Measurements from ENCODE around the gene GPR78.
"Not testable (repeated sequence)": the region's sequence is repeated elsewhere in the genome, so short reads cannot be mapped to it uniquely, and the experiment has no call there.

Gene GPR78

DNA sequence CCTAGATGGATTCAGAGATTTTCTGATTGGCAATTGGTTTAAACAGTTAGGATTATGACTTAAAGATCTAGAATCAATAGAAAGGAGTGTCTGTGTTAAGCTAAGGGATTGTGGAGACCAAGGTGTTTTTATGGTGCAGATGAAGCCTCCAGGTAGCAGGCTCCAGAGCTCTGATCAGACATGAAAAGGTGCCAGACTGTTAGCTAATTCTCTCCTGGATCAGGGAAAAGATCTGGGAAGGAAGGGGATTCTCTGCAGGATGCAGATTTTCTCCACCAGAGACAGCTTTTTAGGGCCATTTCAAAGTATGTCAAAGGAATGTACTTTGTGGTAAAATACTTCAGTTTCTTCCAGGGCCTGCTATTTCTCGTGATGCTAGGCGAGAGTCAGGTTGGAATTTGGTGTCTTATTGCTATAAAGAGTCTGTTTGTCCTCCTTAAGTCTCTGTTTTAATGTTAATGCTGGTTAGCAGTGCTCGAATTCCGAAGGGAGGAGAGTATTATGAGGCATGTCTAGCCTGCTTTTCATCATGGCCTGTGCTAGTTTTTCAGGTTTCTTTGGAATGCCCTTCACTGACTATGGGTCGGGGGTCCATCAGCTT, 12.0 kb upstream of the GPR78 start:
- no peak for DNase-seq

DNA sequence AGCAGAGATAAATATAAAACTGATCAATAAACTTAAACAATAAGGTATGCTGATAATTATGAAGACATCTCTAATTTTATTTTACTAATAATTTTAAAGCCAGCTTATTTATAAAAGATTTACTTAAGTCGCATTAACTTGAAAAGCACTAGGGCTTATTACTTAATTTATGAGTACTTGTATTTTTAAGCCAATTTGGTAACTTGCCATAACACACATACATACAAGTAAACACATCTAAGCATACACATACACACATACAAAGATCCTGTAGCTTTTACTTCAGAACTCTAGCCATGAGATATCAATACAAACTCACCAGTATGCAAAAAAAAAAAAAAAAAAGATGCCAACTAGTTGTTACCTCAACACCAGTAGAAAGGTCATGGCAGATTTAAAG, 10.0 kb upstream of the GPR78 start:
- DNase-seq, result no peak

DNA sequence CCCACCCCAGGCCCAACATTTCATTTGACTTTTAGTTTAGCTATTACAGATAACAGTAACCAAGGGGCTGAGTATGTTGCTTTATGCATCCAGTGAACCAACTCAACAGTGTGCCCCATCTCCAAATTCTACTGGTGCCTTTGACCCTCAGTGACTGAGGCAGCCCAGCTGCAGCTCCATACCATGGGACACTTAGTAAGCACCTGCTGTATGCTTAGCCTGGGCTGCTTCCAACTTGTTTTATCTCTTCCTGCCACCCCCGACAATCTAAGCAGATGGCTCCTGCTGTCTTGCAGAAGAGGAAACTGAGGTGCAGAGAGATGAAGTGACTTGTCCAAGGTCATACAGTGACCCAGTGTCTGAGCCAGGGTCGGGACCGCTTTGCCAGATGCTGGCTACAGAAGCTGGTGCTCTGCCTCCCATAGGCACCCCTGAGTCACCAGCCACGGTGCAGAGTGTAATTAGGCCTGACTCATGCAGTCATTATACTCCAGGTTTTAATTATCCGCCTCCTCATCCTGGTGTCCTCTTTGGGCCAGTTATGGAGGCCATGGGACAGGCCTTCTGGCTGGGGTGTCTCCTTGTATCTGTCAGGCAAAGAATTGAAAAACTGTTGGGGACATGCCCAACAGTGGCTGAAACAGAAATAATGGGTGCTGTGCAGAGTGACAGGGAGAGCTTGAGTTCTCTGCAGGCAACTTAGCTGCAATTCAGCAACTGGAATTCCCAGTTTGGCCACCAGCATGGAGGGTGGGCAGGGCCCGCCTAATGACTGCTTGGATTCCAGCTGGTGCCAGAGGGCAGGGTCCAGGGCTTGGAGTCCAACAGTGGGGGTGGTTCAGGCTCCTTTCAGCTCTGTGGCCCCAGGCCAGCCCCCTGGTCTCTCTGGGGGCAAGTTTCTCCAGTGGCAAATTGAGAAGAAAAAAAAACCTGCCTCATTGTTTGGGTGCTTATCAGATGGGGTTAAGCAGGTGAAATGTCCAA, 8.2 kb upstream of the GPR78 start:
- no peak for DNase-seq

DNA sequence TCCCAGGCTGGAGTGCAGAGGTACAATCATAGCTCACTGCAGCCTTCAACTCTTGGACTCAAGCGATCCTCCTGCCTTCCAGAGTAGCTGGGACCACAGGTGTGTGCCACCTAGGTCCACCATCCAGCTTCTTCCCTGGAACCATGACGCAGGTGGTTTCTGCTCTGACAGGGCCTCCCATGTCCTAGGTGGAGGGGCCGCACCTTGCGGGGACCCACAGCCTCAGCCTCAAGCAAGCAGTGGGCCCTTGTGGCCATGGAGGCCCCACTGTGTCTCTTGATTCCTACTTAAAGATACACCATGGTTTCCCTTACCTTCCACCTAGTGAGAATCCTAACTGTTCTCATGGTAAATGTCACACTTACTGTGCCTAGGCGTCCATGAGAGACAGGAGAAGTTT, 6.9 kb upstream of the GPR78 start:
- DNase-seq, result no peak

DNA sequence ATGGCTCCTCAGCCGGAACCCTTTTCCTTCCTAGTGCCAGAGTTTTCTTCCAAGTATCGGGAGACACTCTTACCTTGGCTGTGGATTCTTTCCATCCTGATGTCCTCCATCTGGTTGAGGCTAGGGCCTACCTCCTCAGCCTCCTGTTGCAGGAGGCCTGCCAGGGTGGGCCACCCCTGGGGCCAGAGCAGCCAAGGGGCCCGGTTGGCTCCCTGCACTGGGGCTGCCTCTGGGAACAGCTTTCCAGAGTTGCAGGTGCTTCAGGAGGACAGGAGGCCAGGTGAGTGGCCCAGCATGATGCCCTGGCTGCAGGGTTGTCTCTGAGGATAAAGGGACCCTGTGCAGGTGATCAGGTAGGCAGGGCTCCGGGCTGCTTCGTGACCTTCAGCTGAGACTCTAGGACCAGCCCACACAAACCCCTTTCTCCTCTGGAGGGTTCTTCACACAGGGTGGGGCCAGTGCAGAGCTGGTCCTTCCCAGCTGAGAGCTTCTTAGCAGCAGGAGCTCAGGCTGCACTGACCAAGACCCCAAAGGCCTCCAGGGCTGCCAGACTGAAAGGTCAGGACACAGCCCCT, 5.3 kb upstream of the GPR78 start:
- no peak for DNase-seq

DNA sequence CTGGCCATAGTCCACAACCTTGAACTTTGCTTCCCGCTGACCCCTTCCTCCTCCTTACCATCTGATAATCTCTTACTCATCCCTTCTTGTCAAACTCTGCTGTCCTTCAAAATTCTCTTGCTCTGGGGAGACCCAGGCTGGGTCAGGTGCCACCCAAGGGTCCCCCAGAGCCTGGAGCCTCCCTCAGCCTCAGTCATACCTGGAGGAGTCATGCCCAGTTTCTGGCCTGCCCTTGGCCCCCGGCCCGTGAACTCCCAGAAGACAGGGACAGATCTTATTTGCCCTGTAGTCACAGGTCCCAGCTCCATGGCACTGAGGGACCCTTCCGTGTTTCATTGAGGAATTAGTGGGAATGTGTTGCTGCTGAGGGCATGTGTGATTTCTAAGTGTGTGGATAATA, 4.7 kb upstream of the GPR78 start:
- DNase-seq, result no peak

DNA sequence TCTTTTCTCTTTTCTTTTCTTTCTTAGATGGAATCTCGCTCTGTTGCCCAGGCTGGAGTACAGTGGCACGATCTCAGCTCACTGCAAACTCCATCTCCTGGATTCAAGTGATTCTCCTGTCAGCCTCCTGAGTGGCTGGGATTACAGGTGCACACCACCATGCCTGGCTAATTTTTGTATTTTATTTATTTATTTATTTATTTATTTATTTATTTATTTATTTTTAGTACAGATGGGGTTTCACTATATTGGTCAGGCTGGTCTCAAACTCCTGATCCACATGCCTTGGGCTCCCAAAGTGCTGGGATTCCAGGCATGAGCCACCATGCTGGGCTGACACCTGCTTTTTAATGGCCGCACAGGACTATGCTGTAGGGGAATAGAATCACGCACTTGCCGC, 3.6 kb upstream of the GPR78 start:
- DNase-seq, result not testable (repeated sequence)

DNA sequence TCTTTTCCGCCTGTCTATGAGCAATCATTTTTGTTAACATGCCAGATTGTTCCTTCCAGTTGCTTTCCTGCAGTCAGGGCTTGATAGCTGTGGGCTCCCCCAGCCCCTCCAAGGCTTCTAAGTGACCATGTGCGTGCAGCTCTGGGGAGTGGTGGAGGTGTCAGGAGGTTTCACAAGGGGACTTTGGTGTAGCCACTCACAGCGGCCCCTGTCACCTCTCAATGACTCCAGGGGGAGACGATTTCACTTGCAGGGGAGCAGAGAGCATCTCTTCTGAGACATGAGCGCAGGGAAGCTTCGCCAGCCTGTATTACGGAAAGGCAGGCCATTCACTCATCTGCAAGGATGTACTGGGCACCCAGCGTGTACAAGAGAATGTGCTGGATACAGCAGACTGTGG, 3.1 kb upstream of the GPR78 start:
- no peak for DNase-seq

DNA sequence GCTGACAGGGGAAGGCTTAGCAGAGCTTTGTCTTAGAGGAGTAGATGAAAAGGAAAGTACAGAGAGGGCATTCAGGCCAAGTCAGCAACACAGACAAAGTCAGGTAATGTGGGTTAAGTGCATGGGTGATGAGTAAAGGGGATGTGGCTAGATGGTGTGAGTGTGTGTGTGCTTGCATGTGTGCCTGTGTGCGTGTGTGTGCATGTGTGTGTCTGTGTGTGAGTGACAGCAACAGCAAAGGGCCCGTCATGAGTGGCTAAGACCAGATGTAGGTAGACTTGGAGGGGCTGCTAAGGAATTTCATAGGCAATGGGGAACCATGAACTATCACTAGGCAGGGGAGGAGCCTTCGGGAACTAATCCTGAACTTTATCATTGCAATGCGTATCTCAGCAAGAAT, 2.2 kb upstream of the GPR78 start:
- no peak for DNase-seq

DNA sequence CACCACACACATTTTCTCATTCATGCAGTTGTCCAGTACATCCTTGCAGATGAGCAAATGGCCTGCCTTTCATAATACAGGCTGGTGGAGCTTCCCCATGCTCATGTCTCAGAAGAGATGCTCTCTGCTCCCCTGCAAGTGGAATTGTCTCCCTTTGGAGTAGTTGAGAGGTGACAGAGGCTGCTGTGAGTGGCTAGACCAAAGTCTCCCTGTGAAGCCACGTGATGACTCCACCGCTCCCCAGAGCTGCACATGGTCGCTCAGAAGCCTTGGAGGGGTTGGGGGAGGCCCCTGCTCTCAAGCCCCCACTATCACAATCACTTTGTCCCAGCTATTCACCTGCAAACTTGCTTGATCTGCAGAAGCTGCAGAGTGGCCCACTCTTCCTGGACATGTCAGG, 1.5 kb upstream of the GPR78 start:
- DNase-seq, result no peak

DNA sequence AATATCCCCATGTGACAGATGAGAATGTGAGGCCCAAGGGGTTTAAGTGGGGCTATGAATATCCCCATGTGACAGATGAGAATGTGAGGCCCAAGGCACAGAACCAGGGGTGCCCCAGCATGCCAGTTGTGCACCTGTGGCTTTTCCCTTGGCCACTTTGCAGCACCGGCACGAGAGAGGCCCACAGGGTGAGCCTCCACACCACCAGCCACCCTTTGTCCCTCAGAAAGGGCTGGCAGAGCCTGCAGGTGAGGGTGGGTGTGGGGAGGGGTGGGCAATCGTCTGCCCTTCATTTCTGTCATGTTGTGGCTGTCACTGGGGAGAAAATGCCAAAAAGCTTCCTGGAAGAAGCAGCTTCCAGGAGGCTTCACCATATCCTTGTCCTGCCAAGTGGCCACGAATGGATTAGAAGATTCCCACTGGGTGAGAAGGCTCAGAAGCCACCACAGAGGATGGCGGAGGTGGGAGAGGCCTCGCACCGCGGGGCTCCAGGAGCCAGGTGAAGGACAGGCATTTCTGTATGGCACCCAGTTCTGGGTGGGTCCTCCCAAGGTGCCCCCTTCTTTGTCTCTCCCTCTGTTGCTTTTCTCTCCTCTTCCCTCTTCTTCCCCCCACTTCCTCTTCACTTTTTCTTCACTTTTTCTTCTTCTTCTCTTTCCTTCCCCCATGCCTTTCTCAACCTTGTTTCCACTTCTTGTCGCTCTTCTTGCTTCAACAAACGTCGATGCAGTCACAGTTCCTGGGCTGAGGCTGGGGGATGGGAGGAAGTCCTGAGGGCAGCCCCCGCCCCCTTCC, 469 bp upstream of the GPR78 start:
- DNase-seq, result no peak

DNA sequence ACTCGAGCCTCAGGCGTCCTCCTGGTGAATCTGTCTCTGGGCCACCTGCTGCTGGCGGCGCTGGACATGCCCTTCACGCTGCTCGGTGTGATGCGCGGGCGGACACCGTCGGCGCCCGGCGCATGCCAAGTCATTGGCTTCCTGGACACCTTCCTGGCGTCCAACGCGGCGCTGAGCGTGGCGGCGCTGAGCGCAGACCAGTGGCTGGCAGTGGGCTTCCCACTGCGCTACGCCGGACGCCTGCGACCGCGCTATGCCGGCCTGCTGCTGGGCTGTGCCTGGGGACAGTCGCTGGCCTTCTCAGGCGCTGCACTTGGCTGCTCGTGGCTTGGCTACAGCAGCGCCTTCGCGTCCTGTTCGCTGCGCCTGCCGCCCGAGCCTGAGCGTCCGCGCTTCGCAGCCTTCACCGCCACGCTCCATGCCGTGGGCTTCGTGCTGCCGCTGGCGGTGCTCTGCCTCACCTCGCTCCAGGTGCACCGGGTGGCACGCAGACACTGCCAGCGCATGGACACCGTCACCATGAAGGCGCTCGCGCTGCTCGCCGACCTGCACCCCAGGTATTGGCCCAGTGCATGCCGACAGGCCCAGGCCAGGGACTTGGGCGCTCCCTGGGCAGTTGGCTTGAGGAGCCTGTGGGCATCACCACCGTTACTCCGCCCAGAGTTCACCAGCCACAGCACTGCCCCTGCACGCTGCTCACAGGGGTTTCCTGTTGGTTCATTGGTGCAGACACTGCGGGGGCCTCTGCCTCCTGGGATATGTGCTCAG, 1.1 kb downstream of the GPR78 start:
- no peak for DNase-seq

DNA sequence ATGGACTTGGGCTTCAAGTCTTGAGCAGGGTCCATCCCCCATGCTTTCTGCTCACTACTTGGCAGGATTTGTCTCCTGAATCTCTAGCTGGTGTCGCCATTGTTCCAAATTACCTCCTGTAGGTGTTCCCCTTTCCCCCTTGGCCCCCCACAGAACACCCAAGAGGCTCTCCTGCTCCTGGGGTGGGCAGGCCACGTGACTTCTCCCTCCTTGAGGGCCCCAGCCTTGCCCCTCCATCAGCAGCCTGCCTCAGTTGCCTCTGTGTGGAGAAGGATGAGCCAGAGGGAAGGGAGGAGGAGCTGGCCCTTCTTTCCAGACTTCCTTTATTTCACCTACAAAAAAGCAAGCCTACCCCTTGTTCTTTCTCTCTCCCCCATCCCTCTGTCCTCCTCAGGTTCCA, 1.8 kb downstream of the GPR78 start:
- no peak for DNase-seq

DNA sequence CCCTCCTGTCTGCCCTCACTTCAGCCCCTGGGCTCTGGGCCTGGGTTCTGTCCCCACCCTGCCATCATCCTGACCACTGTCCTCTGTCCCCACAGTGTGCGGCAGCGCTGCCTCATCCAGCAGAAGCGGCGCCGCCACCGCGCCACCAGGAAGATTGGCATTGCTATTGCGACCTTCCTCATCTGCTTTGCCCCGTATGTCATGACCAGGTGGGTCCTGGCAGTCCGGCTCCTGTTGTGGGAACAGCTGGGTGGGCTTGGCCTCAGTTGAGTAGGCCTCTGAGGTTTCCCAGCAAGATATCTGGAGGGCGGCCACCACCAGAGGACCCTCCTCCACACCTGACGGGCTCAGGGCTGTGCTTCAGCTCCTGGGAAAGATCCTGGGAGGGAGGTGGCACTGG, 2.2 kb downstream of the GPR78 start:
- no peak for DNase-seq

DNA sequence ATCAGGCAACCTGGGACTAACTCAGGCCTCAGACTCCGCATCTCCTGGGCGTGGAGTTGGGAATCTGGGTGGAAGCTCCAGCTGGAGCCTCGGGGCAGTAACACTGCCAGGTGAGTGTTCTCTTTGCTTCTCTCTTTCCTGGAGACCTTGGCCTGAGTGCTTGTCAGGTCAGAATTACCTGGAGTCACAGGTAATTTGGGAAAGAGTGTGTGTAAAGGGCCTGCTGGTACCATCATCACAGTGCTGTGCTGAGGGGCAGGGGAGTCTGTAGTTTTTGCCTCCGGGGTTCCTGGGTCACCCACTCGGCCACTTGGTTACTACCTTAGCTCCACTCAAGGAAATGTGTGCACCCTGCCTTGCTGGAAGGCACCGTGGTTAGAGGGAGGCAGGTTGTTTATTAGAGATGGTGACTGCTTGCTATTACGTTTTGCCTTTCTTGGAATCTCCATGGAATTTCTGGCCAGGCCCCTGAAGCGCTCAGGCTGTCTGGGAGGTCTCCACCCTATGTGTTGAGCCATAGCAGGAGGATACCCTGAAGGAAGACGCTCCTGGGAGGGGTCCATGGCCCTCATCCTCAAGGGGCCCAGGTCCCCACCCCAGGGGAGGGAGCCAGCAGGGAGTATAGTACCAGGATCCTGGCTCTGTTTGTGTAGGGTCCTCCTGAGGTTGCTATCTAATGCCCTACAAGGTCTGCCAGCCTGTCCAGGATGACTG, 2.9 kb downstream of the GPR78 start:
- no peak for DNase-seq

DNA sequence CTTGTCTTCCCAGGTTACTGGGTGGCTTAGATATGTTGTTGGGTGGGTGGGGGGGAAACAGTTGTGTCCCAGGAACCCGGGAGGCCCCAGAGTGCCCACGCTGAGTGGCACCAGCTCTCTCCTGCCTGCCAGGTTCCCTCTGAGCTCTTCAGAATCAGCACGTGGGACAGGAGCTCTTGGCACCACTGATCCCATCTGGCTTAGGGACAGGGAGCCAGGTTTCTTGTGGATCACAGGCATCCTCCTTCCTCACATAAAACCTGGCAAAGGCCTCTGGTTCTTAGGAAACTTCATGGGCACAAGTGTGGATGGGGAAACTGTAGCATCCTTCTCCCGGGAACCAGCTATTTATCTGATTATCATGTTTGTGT, 3.4 kb downstream of the GPR78 start:
- no peak for DNase-seq

DNA sequence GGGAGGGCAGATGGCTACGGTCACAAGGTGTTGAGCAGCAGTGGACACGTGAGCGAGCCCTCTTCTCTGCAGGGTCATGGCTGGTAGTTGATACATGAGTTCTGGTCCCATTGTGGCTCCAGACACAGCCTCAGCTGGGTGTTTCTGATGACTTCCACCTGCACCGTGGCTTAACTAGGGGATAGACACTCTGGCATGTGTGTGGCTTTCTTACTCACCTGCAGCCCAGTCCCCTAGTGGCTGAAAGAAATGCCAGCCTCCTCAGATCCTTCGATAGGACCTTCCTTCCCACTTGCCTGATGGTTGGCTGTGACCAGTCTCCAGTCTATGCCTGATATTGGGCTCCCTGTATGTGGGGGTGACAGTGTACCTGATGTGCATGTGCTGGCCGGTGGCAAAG, 5.0 kb downstream of the GPR78 start:
- DNase-seq, result no peak

DNA sequence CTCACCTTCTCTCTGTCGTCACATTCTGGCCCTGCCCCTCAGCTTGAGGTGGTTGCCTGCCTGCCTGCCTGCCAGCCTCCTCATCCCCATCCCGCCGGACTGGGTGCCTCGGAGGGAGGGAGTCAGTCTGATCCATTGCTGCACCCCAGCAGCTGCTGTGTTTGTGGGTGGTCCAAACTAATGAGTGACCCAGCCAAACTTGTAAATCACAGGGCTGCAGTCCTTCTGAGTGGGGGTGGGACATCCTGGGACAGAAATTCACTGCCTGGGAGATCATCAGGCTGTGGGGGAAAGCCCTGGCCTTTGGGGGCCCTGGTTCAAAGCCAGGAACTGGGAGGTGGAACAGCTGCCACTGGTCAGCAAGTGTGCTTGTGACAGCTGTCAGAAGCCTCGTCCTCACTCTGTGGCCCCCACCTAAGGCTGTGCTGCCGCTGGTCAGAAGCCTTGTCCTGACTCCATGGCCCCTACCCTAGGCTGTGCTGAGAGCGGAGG, 5.6 kb downstream of the GPR78 start:
- no peak for DNase-seq

DNA sequence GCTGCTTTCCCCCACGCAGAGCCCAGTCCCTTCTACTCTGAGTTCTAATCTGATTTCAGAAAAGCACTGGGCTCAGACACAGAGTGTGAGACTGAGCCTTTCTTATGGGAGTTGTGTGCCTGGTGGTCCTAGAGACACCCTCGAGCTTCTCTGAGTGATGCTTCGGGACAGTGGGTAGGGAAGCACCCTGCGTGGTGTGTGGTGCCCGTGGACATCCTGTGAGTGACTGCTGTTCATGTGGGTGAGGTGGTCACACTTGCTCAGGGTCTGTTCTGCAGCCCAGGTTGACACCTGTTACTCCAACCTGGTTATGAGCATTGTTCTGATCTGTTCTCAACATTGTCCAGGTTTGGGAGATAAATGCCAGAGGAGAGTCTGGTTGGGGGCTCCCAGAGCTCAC, 6.1 kb downstream of the GPR78 start:
- no peak for DNase-seq

DNA sequence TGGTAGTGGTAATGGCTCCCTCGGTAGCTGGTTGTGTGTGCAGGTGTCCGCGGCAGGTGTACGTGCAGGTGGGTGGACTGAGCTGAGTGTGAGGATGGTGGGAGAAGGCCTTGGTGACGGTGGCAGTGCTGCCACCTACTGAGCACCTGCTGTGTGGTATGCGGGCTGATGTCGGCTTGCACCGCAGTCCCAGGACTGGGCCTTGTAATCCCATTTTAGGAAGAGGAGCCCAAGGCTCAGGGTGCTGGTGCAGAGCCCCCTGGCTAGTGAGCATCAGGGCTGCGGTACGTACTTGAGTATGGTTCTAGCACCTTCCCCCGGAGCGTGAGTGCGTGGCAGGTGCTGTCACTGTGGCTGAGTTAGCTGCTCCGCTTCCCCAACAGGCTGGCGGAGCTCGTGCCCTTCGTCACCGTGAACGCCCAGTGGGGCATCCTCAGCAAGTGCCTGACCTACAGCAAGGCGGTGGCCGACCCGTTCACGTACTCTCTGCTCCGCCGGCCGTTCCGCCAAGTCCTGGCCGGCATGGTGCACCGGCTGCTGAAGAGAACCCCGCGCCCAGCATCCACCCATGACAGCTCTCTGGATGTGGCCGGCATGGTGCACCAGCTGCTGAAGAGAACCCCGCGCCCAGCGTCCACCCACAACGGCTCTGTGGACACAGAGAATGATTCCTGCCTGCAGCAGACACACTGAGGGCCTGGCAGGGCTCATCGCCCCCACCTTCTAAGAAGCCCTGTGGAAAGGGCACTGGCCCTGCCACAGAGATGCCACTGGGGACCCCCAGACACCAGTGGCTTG, 6.7 kb downstream of the GPR78 start:
- no peak for DNase-seq

All from T-helper 9 cell (primary cell).